Measurements from ENCODE around the gene RTBDN.
A peak's percentile ranks its signal among the peaks of the same experiment; 100 is the strongest.

RTBDN gene

GRCh38 chr19:12838886-12839756 is 4.7 kb upstream of the RTBDN start:
- Histone ChIP-seq H3K36me3 (peaks cover 10% of the 10 kb centered on the region; the same call in 1 of the 2 replicates), H3K27me3 (no peaks in the 10 kb centered on the region), H3K4me1 (peaks cover 16% of the 10 kb centered on the region), H3K4me3 (ENCODE audit: low read depth, low read length) (peak overlapping the region; percentile 79), H3K9me3 (no peaks in the 10 kb centered on the region)
- TF ChIP-seq CTCF (IDR thresholded peaks at IDR 0.05; ENCODE audit: low read depth, low read length) = no peak
- DNase-seq = peak; percentile 47

- peak; percentile 28 for TF ChIP-seq CTCF (IDR thresholded peaks at IDR 0.05; ENCODE audit: low read depth, low read length)
- H3K4me1 ChIP-seq = peaks cover 16% of the 10 kb centered on the region
- H3K4me3 ChIP-seq (ENCODE audit: low read depth, low read length) = peak within 1 kb of the TSS; percentile 79
- peak; percentile 85 for DNase-seq
- no peaks in the 10 kb centered on the region for H3K27me3 ChIP-seq
- no peaks in the 10 kb centered on the region for H3K9me3 ChIP-seq
- H3K36me3 ChIP-seq = peaks cover 5% of the 10 kb centered on the region; the same call in 1 of the 2 replicates
Measured at GRCh38 chr19:12838182-12838885, 4.0 kb upstream of the RTBDN start, which contains the start of gene MAST1. TSS of gene MAST1 (plus strand) at chr19:12838515. CDS start at chr19:12838573, 58 bp downstream.

- H3K27me3 ChIP-seq = no peaks in the 10 kb centered on the region
- H3K4me3 ChIP-seq (ENCODE audit: low read depth, low read length) = no peak overlapping the region
- peaks cover 19% of the 10 kb centered on the region for H3K4me1 ChIP-seq
- no peak for TF ChIP-seq CTCF (IDR thresholded peaks at IDR 0.05; ENCODE audit: low read depth, low read length)
- no peaks in the 10 kb centered on the region for H3K9me3 ChIP-seq
- H3K36me3 ChIP-seq = no peaks in the 10 kb centered on the region
- no peak for DNase-seq
Measured at GRCh38 chr19:12837225-12837624, 2.8 kb upstream of the RTBDN start.

GRCh38 chr19:12836529-12836863 is 2.1 kb upstream of the RTBDN start:
- TF ChIP-seq CTCF (IDR thresholded peaks at IDR 0.05; ENCODE audit: low read depth, low read length) = no peak
- Histone ChIP-seq H3K9me3 (no peaks in the 10 kb centered on the region), H3K36me3 (no peaks in the 10 kb centered on the region), H3K4me3 (ENCODE audit: low read depth, low read length) (no peak overlapping the region), H3K27me3 (no peaks in the 10 kb centered on the region), H3K4me1 (peaks cover 14% of the 10 kb centered on the region)
- DNase-seq = no peak

GRCh38 chr19:12834976-12835757 is 788 bp upstream of the RTBDN start:
- peak; percentile 72 for DNase-seq
- no peaks in the 10 kb centered on the region for H3K27me3 ChIP-seq
- peak overlapping the region; percentile 39 for H3K4me3 ChIP-seq (ENCODE audit: low read depth, low read length)
- peaks cover 11% of the 10 kb centered on the region for H3K4me1 ChIP-seq
- H3K36me3 ChIP-seq = no peaks in the 10 kb centered on the region
- no peak for TF ChIP-seq CTCF (IDR thresholded peaks at IDR 0.05; ENCODE audit: low read depth, low read length)
- H3K9me3 ChIP-seq = no peaks in the 10 kb centered on the region

All from BE2C (cell line).